ENCODE data around the gene CTDNEP1.

DNA sequence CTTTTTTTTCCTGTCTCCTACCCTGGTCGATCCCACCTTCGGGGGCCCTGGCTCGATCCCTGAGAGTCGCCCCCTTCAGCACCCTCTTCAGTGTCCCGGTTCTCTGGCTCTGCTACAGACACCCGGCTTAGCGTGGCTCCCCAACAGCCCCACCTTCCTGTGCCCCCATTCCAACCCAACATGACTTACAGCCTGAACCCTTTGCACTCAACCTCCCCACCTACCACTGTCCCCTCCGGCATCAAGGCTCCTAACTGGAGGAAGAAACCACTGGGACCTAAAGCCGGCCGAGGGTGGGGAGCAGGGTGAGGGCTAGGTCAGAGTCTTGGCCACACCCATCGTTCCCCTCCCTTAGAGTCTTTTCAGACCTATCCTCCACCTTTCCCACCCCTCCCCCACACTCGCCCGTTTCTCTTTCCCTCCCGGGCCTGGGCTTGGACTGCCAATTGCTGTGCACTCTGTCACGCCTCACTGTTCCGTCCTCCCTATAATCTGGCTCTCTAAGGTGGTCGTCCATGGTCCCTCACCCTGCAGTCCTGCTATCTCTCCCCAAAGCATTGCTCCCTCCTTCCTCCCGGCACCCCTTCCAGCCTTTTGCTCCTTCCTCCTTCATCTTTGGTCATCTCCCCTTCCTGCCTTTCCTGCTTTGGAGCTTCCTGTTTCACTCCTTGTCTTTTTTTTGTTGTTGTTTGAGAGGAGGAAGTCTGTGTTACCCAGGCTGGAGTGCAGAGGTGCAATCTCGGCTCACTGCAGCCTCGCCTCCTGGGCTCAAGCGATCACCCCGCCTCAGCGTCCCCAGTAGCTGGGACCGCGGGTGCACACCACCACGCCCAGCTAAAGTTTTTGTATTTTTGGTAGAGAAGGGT is 11.6 kb upstream of the CTDNEP1 start:
- TF ChIP-seq, protein P1, sequence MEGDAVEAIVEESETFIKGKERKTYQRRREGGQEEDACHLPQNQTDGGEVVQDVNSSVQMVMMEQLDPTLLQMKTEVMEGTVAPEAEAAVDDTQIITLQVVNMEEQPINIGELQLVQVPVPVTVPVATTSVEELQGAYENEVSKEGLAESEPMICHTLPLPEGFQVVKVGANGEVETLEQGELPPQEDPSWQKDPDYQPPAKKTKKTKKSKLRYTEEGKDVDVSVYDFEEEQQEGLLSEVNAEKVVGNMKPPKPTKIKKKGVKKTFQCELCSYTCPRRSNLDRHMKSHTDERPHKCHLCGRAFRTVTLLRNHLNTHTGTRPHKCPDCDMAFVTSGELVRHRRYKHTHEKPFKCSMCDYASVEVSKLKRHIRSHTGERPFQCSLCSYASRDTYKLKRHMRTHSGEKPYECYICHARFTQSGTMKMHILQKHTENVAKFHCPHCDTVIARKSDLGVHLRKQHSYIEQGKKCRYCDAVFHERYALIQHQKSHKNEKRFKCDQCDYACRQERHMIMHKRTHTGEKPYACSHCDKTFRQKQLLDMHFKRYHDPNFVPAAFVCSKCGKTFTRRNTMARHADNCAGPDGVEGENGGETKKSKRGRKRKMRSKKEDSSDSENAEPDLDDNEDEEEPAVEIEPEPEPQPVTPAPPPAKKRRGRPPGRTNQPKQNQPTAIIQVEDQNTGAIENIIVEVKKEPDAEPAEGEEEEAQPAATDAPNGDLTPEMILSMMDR (optimal IDR thresholded peaks at IDR 0.05 in 1 of 3, IDR thresholded peaks at IDR 0.05 in 1 of 3, conservative IDR thresholded peaks at IDR 0.05 in 1 of 3; ENCODE audit: extremely low read depth in 1 of 3, insufficient read depth in 2 of 3, low read length in 3 of 3), result no peak
- no peak for TF ChIP-seq EZH2 (IDR thresholded peaks at IDR 0.05; ENCODE audit: low read length)

Data from keratinocyte (primary cell).